CD4-positive, CD25-positive, alpha-beta regulatory T cell (primary cell): ENCODE results near the gene IKZF3. TPM values are rescaled to one million over a fixed set of nuclear protein-coding genes. Genes with fewer than 3 reads are reported as not detected.
"Not testable (repeated sequence)": the region's sequence is repeated elsewhere in the genome, so short reads cannot be mapped to it uniquely, and the experiment has no call there.

Experiments used
- ATAC-seq, 2 donors: fragments of 150-1000 bp; cut with Tn5 transposase; one replicate each; pipeline ENCODE4 v1.10.0; 2021; ENCODE audit warnings: low read depth in 2 of 2, moderate number of reproducible peaks in 2 of 2, moderate library complexity in 1 of 2
- DNase-seq, 3 donors: peaks; one replicate each; pipeline versions ENCODE4 v3.0.0 to v3.0.0-alpha.2; 2012 to 2022; ENCODE audit warnings: mixed read lengths in 1 of 3
- H3K27ac ChIP-seq: one replicate; pipeline ENCODE4 v1.7.0; 2013; ENCODE audit warnings: mild to moderate bottlenecking, low read length; ENCODE audit not compliant: insufficient read depth, poor library complexity, severe bottlenecking
- H3K27me3 ChIP-seq: one replicate; pipeline ENCODE4 v1.7.0; 2013; ENCODE audit warnings: low read length; ENCODE audit not compliant: control insufficient read depth, insufficient read depth
- H3K36me3 ChIP-seq: one replicate; pipeline ENCODE4 v1.7.0; 2013; ENCODE audit warnings: mild to moderate bottlenecking, low read length, moderate library complexity; ENCODE audit not compliant: control insufficient read depth, insufficient read depth
- H3K4me1 ChIP-seq: 2 replicates; pipeline ENCODE4 v1.7.0; 2013; ENCODE audit warnings: mild to moderate bottlenecking, low read length; ENCODE audit not compliant: insufficient read depth, control insufficient read depth, poor library complexity, severe bottlenecking
- H3K4me3 ChIP-seq: one replicate; pipeline ENCODE4 v1.7.0; 2013; ENCODE audit warnings: low read depth, mild to moderate bottlenecking, low read length, moderate library complexity
- H3K9me3 ChIP-seq, 2 experiments: 1 replicate in 1 of 2; 2 replicates in 1 of 2; pipeline ENCODE4 v1.7.0; 2013; ENCODE audit warnings: low read length in 2 of 2, mild to moderate bottlenecking in 1 of 2, moderate library complexity in 1 of 2; ENCODE audit not compliant: control insufficient read depth in 2 of 2
- H3K27ac Mint-ChIP-seq, 3 donors: one replicate each; pipeline ENCODE4 v1.8.0; 2020 to 2022; ENCODE audit warnings: mild to moderate bottlenecking in 3 of 3, mixed read lengths in 3 of 3, moderate library complexity in 2 of 3
- H3K27me3 Mint-ChIP-seq: one replicate; pipeline ENCODE4 v1.8.0; 2022; ENCODE audit warnings: mild to moderate bottlenecking, mixed read lengths
- H3K36me3 Mint-ChIP-seq: one replicate; pipeline ENCODE4 v1.8.0; 2020; ENCODE audit warnings: mixed read lengths
- H3K4me1 Mint-ChIP-seq, 4 donors: one replicate each; pipeline ENCODE4 v1.8.0; 2020 to 2022; ENCODE audit warnings: mixed read lengths in 4 of 4, mild to moderate bottlenecking in 1 of 4
- H3K4me3 Mint-ChIP-seq, 4 donors: one replicate each; pipeline ENCODE4 v1.8.0; 2020 to 2022; ENCODE audit warnings: mild to moderate bottlenecking in 4 of 4, mixed read lengths in 4 of 4, moderate library complexity in 3 of 4
- H3K9me3 Mint-ChIP-seq, 7 donors: one replicate each; pipeline ENCODE4 v1.8.0; 2020 to 2022; ENCODE audit warnings: mixed read lengths in 7 of 7, mild to moderate bottlenecking in 3 of 7, moderate library complexity in 2 of 7
- polyA plus RNA-seq, 4 donors: library from polyadenylated mRNA; unstranded; fragments of 300-500 nt; fragmentation: Illumina TruSeq; gene quantifications; one replicate each; pipeline ENCODE4 v1.2.3, GENCODE V29; 2021
- total RNA-seq: library from RNA; stranded (reverse); gene quantifications from one replicate; pipeline ENCODE4 v1.2.3, GENCODE V29; 2022

The IKZF3 gene
- total and polyA plus RNA-seq, 5 donors from 2014 or later: 30.4 to 146 (median 36.4) TPM

DNA sequence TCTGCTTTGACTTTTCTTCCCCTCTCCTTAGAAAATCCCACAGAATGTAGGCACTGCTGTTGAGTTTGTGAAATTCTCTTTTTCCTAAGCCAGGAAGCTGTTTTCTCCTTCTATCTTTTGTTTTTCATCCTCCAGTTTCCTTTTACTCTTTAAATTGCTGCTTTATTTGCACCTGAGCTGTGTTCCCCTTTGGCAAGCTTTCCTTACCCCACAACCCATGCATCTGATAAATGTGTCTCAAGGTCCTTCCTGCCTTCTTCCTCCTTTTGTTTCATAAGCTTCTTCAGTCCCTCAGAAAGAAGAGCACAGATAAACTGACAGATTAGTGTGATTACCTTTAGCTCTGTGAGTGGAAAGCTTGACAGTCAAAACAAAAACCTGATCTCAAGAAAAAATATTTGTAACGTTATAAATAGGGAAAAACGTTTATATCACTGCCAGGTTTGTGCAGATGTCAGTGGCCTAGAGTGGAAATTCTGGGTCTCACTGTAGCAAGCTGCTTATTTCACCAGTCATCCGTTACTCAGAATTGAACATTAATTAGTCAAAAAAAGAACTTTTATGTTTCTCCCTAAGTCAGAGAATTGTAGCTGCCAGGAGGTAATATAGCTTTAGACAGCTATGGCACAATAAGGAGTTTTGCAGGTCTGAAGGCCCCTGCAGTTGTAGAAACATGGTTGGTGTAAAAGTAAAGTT lies 30.7 kb upstream of the IKZF3 start:
- Histone ChIP-seq H3K4me1 (no peaks in the 10 kb centered on the region), H3K27me3 (no peaks in the 10 kb centered on the region), H3K27ac (no peak overlapping the region), H3K4me3 (no peak overlapping the region), H3K36me3 (no peaks in the 10 kb centered on the region), H3K9me3 (no peaks in the 10 kb centered on the region)
- no peaks in the 10 kb centered on the region for H3K36me3 Mint-ChIP-seq
- H3K27me3 Mint-ChIP-seq: peaks cover 23% of the 10 kb centered on the region
- peak overlapping the region in 2 of 3 donors; percentile 73 to 78 for H3K27ac Mint-ChIP-seq
- no peak overlapping the region for H3K4me3 Mint-ChIP-seq
- DNase-seq: no peak
- no peak for ATAC-seq
- peaks cover 3 to 9% (median 6%) of the 10 kb centered on the region in 4 donors for H3K4me1 Mint-ChIP-seq
- H3K9me3 Mint-ChIP-seq: no peaks in the 10 kb centered on the region

DNA sequence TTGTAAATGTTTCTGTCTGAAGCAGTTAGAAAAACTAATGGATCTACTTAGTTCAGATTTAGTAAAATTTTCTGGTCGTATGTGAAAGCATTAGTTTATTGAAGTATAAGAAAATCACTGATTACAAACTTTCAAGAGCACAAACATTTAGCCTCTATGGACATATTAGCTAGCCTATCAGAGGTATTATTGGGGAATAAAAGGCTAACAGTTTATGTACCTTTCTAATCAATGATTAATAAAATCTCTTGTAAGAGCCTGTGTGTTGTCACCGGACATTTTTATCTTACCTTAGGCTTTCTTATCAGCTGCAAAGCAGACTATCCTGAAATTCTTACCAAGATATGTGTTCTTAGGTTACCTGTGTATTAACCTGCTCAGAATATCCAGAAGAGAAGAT lies 25.1 kb upstream of the IKZF3 start:
- Histone ChIP-seq H3K27me3 (no peaks in the 10 kb centered on the region), H3K4me3 (no peak overlapping the region), H3K9me3 (no peaks in the 10 kb centered on the region), H3K27ac (no peak overlapping the region), H3K36me3 (no peaks in the 10 kb centered on the region), H3K4me1 (no peaks in the 10 kb centered on the region)
- peaks cover 0 to 2% (median 0%) of the 10 kb centered on the region in 7 donors for H3K9me3 Mint-ChIP-seq
- no peaks in the 10 kb centered on the region for H3K36me3 Mint-ChIP-seq
- no peak overlapping the region for H3K4me3 Mint-ChIP-seq
- peaks cover 48% of the 10 kb centered on the region for H3K27me3 Mint-ChIP-seq
- DNase-seq (no peak), ATAC-seq (no peak)
- H3K27ac Mint-ChIP-seq: no peak overlapping the region
- H3K4me1 Mint-ChIP-seq: peaks cover 0 to 4% (median 0%) of the 10 kb centered on the region in 4 donors

DNA sequence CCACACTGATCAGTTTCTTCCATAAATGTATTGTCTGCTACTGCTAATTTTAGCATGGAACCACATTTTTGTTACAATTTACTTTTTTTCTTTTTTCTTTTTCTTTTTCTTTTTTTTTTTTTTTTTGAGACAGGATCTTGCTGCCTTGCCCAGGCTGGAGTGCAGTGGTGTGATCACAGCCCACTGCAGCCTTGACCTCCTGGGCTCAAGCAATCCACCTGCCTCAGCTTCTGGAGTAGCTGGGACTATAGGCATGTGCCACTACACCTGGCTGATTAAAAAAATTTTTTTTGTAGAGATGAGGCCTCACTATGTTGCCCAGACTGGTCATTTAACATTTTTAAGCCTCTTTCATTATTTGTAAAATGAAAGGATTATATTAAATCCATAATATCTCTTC lies 23.0 kb upstream of the IKZF3 start:
- Mint-ChIP-seq H3K27ac (no peak overlapping the region), H3K27me3 (peaks cover 55% of the 10 kb centered on the region), H3K36me3 (no peaks in the 10 kb centered on the region), H3K9me3 (peaks cover 0 to 2% (median 0%) of the 10 kb centered on the region in 7 donors), H3K4me1 (peaks cover 0 to 4% (median 0%) of the 10 kb centered on the region in 4 donors), H3K4me3 (no peak overlapping the region)
- DNase-seq (no peak), ATAC-seq (no peak)
- Histone ChIP-seq H3K27me3 (no peaks in the 10 kb centered on the region), H3K27ac (no peak overlapping the region), H3K4me3 (no peak overlapping the region), H3K4me1 (no peaks in the 10 kb centered on the region), H3K9me3 (no peaks in the 10 kb centered on the region), H3K36me3 (no peaks in the 10 kb centered on the region)

DNA sequence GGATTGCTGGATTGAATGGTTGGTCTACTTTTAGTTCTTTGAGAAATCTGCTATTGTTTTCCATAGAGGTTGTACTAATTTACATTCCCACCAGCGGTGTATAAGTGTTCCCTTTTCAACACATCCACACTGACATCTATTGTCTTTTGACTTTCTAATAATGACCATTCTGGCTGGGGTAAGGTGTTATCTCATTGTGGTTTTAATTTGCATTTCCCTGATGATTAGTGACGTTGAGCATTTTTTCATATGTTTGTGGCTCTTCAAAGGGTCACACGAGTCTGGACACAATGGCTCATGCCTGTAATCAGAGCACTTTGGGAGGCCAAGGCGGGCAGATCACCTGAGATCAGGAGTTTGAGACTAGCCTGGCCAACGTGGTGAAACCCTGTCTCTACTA lies 22.0 kb upstream of the IKZF3 start:
- not testable (repeated sequence) for H3K4me3 Mint-ChIP-seq, H3K27ac Mint-ChIP-seq, ATAC-seq

DNA sequence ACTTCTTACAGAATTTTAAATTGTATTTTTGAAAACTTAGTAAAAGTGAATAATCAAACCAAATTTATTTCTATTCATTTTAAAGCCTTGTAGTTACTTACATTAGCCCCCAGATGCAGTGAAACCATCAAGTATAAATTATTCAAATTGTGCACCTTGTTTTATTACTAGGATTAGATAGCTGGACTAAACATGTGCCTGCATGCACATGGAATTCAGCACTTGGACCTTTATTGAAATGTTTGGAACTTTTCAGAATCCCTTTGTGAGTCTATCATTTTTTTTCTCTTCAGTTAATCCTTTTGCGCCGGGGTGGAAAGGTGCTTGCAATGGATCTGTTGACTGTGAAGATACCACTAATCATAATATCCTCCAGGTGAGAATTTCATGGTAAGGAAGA lies 8.6 kb upstream of the IKZF3 start:
- Mint-ChIP-seq H3K4me3 (no peak overlapping the region), H3K9me3 (no peaks in the 10 kb centered on the region), H3K27ac (no peak overlapping the region), H3K36me3 (no peaks in the 10 kb centered on the region), H3K4me1 (peaks cover 0 to 6% (median under 1%) of the 10 kb centered on the region in 4 donors), H3K27me3 (peaks cover 12% of the 10 kb centered on the region)
- H3K27ac ChIP-seq: no peak overlapping the region
- H3K4me1 ChIP-seq: peaks cover 8% of the 10 kb centered on the region
- no peaks in the 10 kb centered on the region for H3K36me3 ChIP-seq
- no peaks in the 10 kb centered on the region for H3K27me3 ChIP-seq
- ATAC-seq (no peak), DNase-seq (peak in 1 of 3 donors; percentile 30)
- H3K4me3 ChIP-seq: no peak overlapping the region
- H3K9me3 ChIP-seq: no peaks in the 10 kb centered on the region

More for the DNA sequence above, 22.0 kb upstream of the IKZF3 start:
- DNase-seq, H3K27me3 ChIP-seq, H3K9me3 ChIP-seq, H3K4me1 ChIP-seq, H3K4me1 Mint-ChIP-seq, H3K27ac ChIP-seq, H3K36me3 ChIP-seq, H3K4me3 ChIP-seq, H3K36me3 Mint-ChIP-seq, H3K9me3 Mint-ChIP-seq: not testable (repeated sequence)
- H3K27me3 Mint-ChIP-seq: peaks cover 48% of the 10 kb centered on the region

DNA sequence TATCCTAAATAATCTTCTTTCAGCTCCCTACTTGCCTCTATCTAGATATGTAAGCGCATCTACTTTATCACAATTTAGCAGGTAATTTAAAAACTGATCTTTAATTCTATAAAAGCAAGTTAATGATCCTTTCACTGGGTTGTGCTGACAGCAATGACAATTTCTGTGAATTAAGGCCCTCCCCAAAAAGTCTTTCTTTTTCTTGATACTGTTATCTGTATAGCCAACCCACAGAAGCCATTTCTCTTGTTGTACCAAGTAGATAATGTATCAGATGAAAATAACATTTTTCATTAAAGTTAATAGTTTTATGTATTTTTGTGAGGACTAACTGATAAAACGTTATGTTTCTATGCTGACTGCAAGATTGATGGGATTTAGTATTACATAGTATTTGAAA lies 7.7 kb upstream of the IKZF3 start:
- H3K36me3 Mint-ChIP-seq: no peaks in the 10 kb centered on the region
- H3K36me3 ChIP-seq: no peaks in the 10 kb centered on the region
- ATAC-seq (no peak), DNase-seq (no peak)
- peaks cover 8% of the 10 kb centered on the region for H3K27me3 Mint-ChIP-seq
- H3K27ac ChIP-seq: no peak overlapping the region
- no peak overlapping the region for H3K4me3 ChIP-seq
- H3K9me3 Mint-ChIP-seq: no peaks in the 10 kb centered on the region
- peaks cover 18% of the 10 kb centered on the region for H3K4me1 ChIP-seq
- H3K27ac Mint-ChIP-seq: no peak overlapping the region
- H3K4me1 Mint-ChIP-seq: peaks cover 6 to 16% (median 8%) of the 10 kb centered on the region in 4 donors
- H3K27me3 ChIP-seq: no peaks in the 10 kb centered on the region
- H3K4me3 Mint-ChIP-seq: no peak overlapping the region
- H3K9me3 ChIP-seq: no peaks in the 10 kb centered on the region

DNA sequence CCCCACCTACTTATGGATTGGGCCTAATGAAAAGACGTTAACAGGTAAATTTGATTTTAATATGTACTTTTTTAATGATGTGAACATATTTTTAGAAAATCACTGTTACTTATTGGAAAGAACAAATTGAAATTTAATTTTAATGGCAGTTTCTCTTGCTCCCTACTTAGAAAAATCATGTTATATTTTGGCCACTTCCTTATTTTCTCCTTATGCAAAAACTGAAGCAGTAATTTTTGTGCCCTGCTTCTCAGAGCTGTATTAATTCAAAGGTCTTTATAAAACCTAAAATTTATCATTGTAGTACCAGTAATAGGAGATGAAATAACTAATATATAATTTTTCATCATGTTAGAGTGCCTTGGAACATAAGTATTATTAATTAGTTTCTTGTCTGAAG lies 6.7 kb upstream of the IKZF3 start:
- H3K4me3 Mint-ChIP-seq: peak overlapping the region in 1 of 4 donors; percentile 23
- no peaks in the 10 kb centered on the region for H3K27me3 Mint-ChIP-seq
- DNase-seq: no peak
- H3K36me3 ChIP-seq: no peaks in the 10 kb centered on the region
- no peak overlapping the region for H3K27ac ChIP-seq
- peaks cover 12 to 25% (median 16%) of the 10 kb centered on the region in 4 donors for H3K4me1 Mint-ChIP-seq
- H3K9me3 Mint-ChIP-seq: no peaks in the 10 kb centered on the region
- H3K27ac Mint-ChIP-seq: no peak overlapping the region
- H3K36me3 Mint-ChIP-seq: no peaks in the 10 kb centered on the region
- no peaks in the 10 kb centered on the region for H3K27me3 ChIP-seq
- H3K9me3 ChIP-seq: no peaks in the 10 kb centered on the region
- H3K4me3 ChIP-seq: no peak overlapping the region
- H3K4me1 ChIP-seq: peaks cover 19% of the 10 kb centered on the region
- ATAC-seq: no peak

DNA sequence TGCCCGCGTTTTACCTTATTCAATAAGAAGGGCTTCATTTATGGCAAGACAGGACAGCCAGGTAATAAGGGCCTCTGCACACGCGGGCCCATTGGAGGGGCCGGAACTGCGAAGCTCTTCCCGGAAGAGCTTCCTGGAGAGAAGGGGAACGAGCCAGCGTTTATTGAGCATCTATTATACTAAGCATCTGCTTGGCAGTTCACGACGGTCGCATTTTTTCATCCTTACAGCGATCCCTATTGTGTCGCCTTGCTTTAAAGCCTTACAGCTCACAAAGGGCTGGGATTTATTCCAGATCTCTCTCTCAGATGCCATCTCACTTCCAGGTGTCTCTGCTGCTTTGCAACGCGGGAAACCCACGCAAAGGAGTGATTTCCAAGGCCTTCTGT lies 4.4 kb upstream of the IKZF3 start:
- H3K9me3 ChIP-seq: no peaks in the 10 kb centered on the region
- no peaks in the 10 kb centered on the region for H3K27me3 Mint-ChIP-seq
- H3K27ac Mint-ChIP-seq: peak overlapping the region; percentile 51 to 95 (median 60)
- no peaks in the 10 kb centered on the region for H3K36me3 Mint-ChIP-seq
- no peak for DNase-seq
- peaks cover 25 to 45% (median 34%) of the 10 kb centered on the region in 4 donors for H3K4me1 Mint-ChIP-seq
- no peak overlapping the region for H3K4me3 ChIP-seq
- H3K27me3 ChIP-seq: no peaks in the 10 kb centered on the region
- no peak for ATAC-seq
- peaks cover 37% of the 10 kb centered on the region for H3K4me1 ChIP-seq
- H3K4me3 Mint-ChIP-seq: peak overlapping the region; percentile 39 to 89 (median 76)
- no peak overlapping the region for H3K27ac ChIP-seq
- no peaks in the 10 kb centered on the region for H3K9me3 Mint-ChIP-seq
- no peaks in the 10 kb centered on the region for H3K36me3 ChIP-seq
